GM21526 (cell line): ENCODE measurements around the gene FANCC.

ENCODE experiments used
- ATAC-seq: cut with Tn5 transposase; IDR thresholded peaks from one replicate; pipeline ENCODE4 v1.9.1; 2021; ENCODE audit warnings: moderate library complexity; ENCODE audit not compliant: unreplicated experiment, low FRiP score

Gene FANCC

GRCh38 chr9:95090871-95091577, 226.5 kb downstream of the FANCC start:
- ATAC-seq, result no peak

- no peak for ATAC-seq
These were observed 227.3 kb downstream of the FANCC start for GRCh38 chr9:95090023-95090791.

- no peak for ATAC-seq
These were observed 228.1 kb downstream of the FANCC start for GRCh38 chr9:95089257-95090022.

GRCh38 chr9:95088421-95089161, 228.9 kb downstream of the FANCC start:
- ATAC-seq, result no peak

- ATAC-seq, result no peak
These were observed 229.8 kb downstream of the FANCC start for GRCh38 chr9:95087659-95088242.

GRCh38 chr9:95086564-95086955, 230.9 kb downstream of the FANCC start:
- ATAC-seq, result no peak

GRCh38 chr9:95085861-95086563, 231.5 kb downstream of the FANCC start:
- no peak for ATAC-seq

GRCh38 chr9:95085036-95085770, 232.3 kb downstream of the FANCC start:
- ATAC-seq, result no peak

GRCh38 chr9:95084254-95084934, 233.1 kb downstream of the FANCC start:
- ATAC-seq, result no peak

- no peak for ATAC-seq
These were observed 234.3 kb downstream of the FANCC start for GRCh38 chr9:95083086-95083768.

GRCh38 chr9:95082401-95083084, 235.0 kb downstream of the FANCC start:
- no peak for ATAC-seq

- ATAC-seq, result no peak
These were observed 235.5 kb downstream of the FANCC start for GRCh38 chr9:95081998-95082397.

GRCh38 chr9:95080961-95081647, 236.4 kb downstream of the FANCC start:
- no peak for ATAC-seq

GRCh38 chr9:95079461-95079860, 238.0 kb downstream of the FANCC start:
- no peak for ATAC-seq

- ATAC-seq, result no peak
These were observed 238.6 kb downstream of the FANCC start for GRCh38 chr9:95078939-95079338.

GRCh38 chr9:95078511-95078910, 239.0 kb downstream of the FANCC start:
- ATAC-seq, result no peak
